Natural killer cell (primary cell): ENCODE data around the gene MED26. TPM values are rescaled to one million over a fixed set of nuclear protein-coding genes. Genes with fewer than 3 reads are reported as not detected.

Experiments
- ATAC-seq, 3 donors: fragments of 150-1000 bp in 2 of 3; fragments of 200-7000 bp in 1 of 3; cut with Tn5 transposase; 1 replicate in 1 of 3; 2 replicates in 2 of 3; pipeline ENCODE4 v1.10.0; 2021; ENCODE audit warnings: mild to moderate bottlenecking in 2 of 3, moderate library complexity in 2 of 3
- DNase-seq, 2 donors: peaks; one replicate each; pipeline versions ENCODE4 v3.0.0 to v3.0.0-alpha.2; 2013 to 2021; ENCODE audit warnings: mixed read lengths in 1 of 2
- H3K27ac ChIP-seq: one replicate; pipeline ENCODE4 v1.5.1; 2013; ENCODE audit warnings: mild to moderate bottlenecking, low read length
- H3K27me3 ChIP-seq: one replicate; pipeline ENCODE4 v1.6.1; 2013; ENCODE audit warnings: low read length; ENCODE audit not compliant: control insufficient read depth, insufficient read depth
- H3K36me3 ChIP-seq: one replicate; pipeline ENCODE4 v1.6.1; 2013; ENCODE audit warnings: low read length; ENCODE audit not compliant: control insufficient read depth, insufficient read depth
- H3K4me1 ChIP-seq: one replicate; pipeline ENCODE4 v1.6.1; 2013; ENCODE audit warnings: low read length; ENCODE audit not compliant: control insufficient read depth, insufficient read depth
- H3K4me3 ChIP-seq: one replicate; pipeline ENCODE4 v1.5.1; 2013; ENCODE audit warnings: low read length
- H3K9me3 ChIP-seq: one replicate; pipeline ENCODE4 v1.6.1; 2013; ENCODE audit warnings: low read length; ENCODE audit not compliant: control insufficient read depth, insufficient read depth
- H3K27ac Mint-ChIP-seq, 2 donors: one replicate each; pipeline ENCODE4 v1.8.0; 2022; ENCODE audit warnings: mild to moderate bottlenecking in 2 of 2, mixed read lengths in 2 of 2, moderate library complexity in 1 of 2
- H3K27me3 Mint-ChIP-seq, 2 donors: one replicate each; pipeline ENCODE4 v1.8.0; 2022; ENCODE audit warnings: low read depth in 2 of 2, mixed read lengths in 2 of 2
- H3K36me3 Mint-ChIP-seq: one replicate; pipeline ENCODE4 v1.8.0; 2022; ENCODE audit warnings: mixed read lengths
- H3K4me1 Mint-ChIP-seq, 2 donors: one replicate each; pipeline ENCODE4 v1.8.0; 2022; ENCODE audit warnings: mixed read lengths in 2 of 2
- H3K4me3 Mint-ChIP-seq: one replicate; pipeline ENCODE4 v1.8.0; 2022; ENCODE audit warnings: mild to moderate bottlenecking, moderate library complexity, mixed read lengths
- H3K9me3 Mint-ChIP-seq, 2 donors: one replicate each; pipeline ENCODE4 v1.8.0; 2022; ENCODE audit warnings: mixed read lengths in 2 of 2
- CTCF ChIP-seq: fragments of 200-600 bp; IDR thresholded peaks from one replicate; pipeline ENCODE4 v1.8.0; 2022; ENCODE audit warnings: antibody characterized with exemption
- WGBS: methylation state at CpG from one replicate; pipeline ENCODE4 v1.1.7; 2013; ENCODE audit warnings: missing lambda C conversion rate; ENCODE audit not compliant: insufficient coverage; 5-methylcytosine and 5-hydroxymethylcytosine counted together
- intact Hi-C: fragments of 100-400 bp; cut with micrococcal nuclease; formaldehyde crosslinking; loops from one replicate; pipeline ENCODE4 v1.14.2; 2022
- total RNA-seq, 4 donors: library from RNA; stranded (reverse); fragments of 120-200 nt in 1 of 4; gene quantifications; one replicate each; pipeline versions ENCODE4 v1.2.3 to v1.2.4, GENCODE V29; 2013 to 2022

MED26 gene
- total RNA-seq, 3 donors from 2014 or later (not counting 1 experiment from before 2014, with no cell fraction given), result 34.7 to 47.5 (median 47.3) TPM

- Mint-ChIP-seq H3K4me1 (peaks cover 0 to 8% of the 10 kb centered on the region in 2 donors), H3K27me3 (no peaks in the 10 kb centered on the region), H3K9me3 (no peaks in the 10 kb centered on the region), H3K27ac (no peak overlapping the region), H3K4me3 (no peak overlapping the region), H3K36me3 (no peaks in the 10 kb centered on the region)
- Histone ChIP-seq H3K27me3 (no peaks in the 10 kb centered on the region), H3K27ac (no peak overlapping the region), H3K4me1 (no peaks in the 10 kb centered on the region), H3K36me3 (peaks cover 80% of the 10 kb centered on the region), H3K4me3 (no peak overlapping the region), H3K9me3 (no peaks in the 10 kb centered on the region)
- WGBS, result 97% methylated on average over 29 of the region's 29 CpGs
- no peak for TF ChIP-seq CTCF
- ATAC-seq, result no peak
- intact Hi-C loops, result no loop called here
- no peak for DNase-seq
These were observed 102.1 kb downstream of the MED26 start for GRCh38 chr19:16525751-16526481.

GRCh38 chr19:16524991-16525734 is 102.8 kb downstream of the MED26 start:
- no peak for TF ChIP-seq CTCF

More at GRCh38 chr19:16524991-16525734, 102.8 kb downstream of the MED26 start:
- Histone ChIP-seq H3K36me3 (peaks cover 81% of the 10 kb centered on the region), H3K4me1 (no peaks in the 10 kb centered on the region), H3K4me3 (no peak overlapping the region), H3K27ac (no peak overlapping the region), H3K9me3 (no peaks in the 10 kb centered on the region), H3K27me3 (no peaks in the 10 kb centered on the region)
- Mint-ChIP-seq H3K27me3 (no peaks in the 10 kb centered on the region), H3K4me1 (peaks cover 0 to 8% of the 10 kb centered on the region in 2 donors), H3K27ac (no peak overlapping the region), H3K36me3 (no peaks in the 10 kb centered on the region), H3K9me3 (no peaks in the 10 kb centered on the region), H3K4me3 (no peak overlapping the region)
- intact Hi-C loops, result no loop called here
- DNase-seq (no peak), ATAC-seq (no peak)
- WGBS, result 97% methylated on average over 54 of the region's 54 CpGs

Other genes with a start within 250 kb of the MED26 start
- 100 to 1,000 TPM in 1 of 3 donors, 10 to 100 TPM in 2; 92.2 to 120 (median 99.3) TPM for gene EPS15L1, start 156.2 kb downstream of the MED26 start, total RNA-seq
- not detected for gene CALR3, start 132.0 kb downstream of the MED26 start, total RNA-seq
- gene C19orf44, start 131.8 kb downstream of the MED26 start, total RNA-seq, result 1 to 10 TPM; 1.2 to 2.8 (median 1.4) TPM
- gene CHERP, start 85.8 kb downstream of the MED26 start, total RNA-seq, result 10 to 100 TPM; 46.5 to 70.8 (median 68.2) TPM
- 10 to 100 TPM; 53.2 to 55.5 (median 54.2) TPM for gene SLC35E1, start 55.8 kb downstream of the MED26 start, total RNA-seq
- gene SMIM7, start 31.9 kb upstream of the MED26 start, total RNA-seq, result 10 to 100 TPM; 63.2 to 88.4 (median 76.0) TPM
- gene TMEM38A, start 32.9 kb upstream of the MED26 start, total RNA-seq, result 1 to 10 TPM in 1 of 3 donors, under 1 TPM in 2; 0.29 to 2.2 (median 0.89) TPM
- gene NWD1, start 91.6 kb upstream of the MED26 start, total RNA-seq, result under 1 TPM in 2 of 3 donors, not detected in 1; 0.05 TPM
- 10 to 100 TPM; 58.4 to 70.1 (median 60.2) TPM for gene SIN3B, start 201.2 kb upstream of the MED26 start, total RNA-seq